CD4-positive, alpha-beta T cell (primary cell): ENCODE results near the gene TSHZ2. TPM values are rescaled to one million over a fixed set of nuclear protein-coding genes. Genes with fewer than 3 reads are reported as not detected.

Experiments used
- ATAC-seq: fragments of 200-7000 bp; cut with Tn5 transposase; one replicate; pipeline ENCODE4 v1.10.0; 2022; ENCODE audit warnings: mild to moderate bottlenecking; ENCODE audit not compliant: poor library complexity
- CTCF ChIA-PET: fragments of 350-600 bp; sonication (Branson Sonifier 250); formaldehyde crosslinking; loops from one replicate; lab custom pipeline; 2021; ENCODE audit warnings: antibody characterized with exemption, inconsistent platforms; lab: Charles Lee
- POLR2A ChIA-PET: fragments of 350-600 bp; sonication (Branson Sonifier 250); formaldehyde crosslinking; loops from one replicate; lab custom pipeline; 2021; ENCODE audit warnings: antibody characterized with exemption, inconsistent platforms; lab: Charles Lee
- DNase-seq, 14 experiments: peaks; one replicate each; pipeline ENCODE4 v3.0.0-alpha.2; 2013 to 2020; ENCODE audit warnings: mixed read lengths in 2 of 14
- H3K27ac ChIP-seq, 2 donors: one replicate each; pipeline versions ENCODE4 v1.5.1 to v1.7.0; 2013; ENCODE audit warnings: low read length in 2 of 2, low read depth in 1 of 2, mild to moderate bottlenecking in 1 of 2
- H3K27me3 ChIP-seq, 2 experiments: 1 replicate in 1 of 2; 2 replicates in 1 of 2; pipeline versions ENCODE4 v1.6.1 to v1.7.0; 2013; ENCODE audit warnings: low read length in 2 of 2, control low read depth in 1 of 2, mild to moderate bottlenecking in 1 of 2, moderate library complexity in 1 of 2; ENCODE audit not compliant: insufficient read depth in 2 of 2, control insufficient read depth in 1 of 2
- H3K36me3 ChIP-seq: one replicate; pipeline ENCODE4 v1.6.1; 2013; ENCODE audit warnings: low read length, control low read depth; ENCODE audit not compliant: insufficient read depth
- H3K4me1 ChIP-seq: one replicate; pipeline ENCODE4 v1.6.1; 2013; ENCODE audit warnings: low read length, control low read depth; ENCODE audit not compliant: insufficient read depth
- H3K4me3 ChIP-seq: one replicate; pipeline ENCODE4 v1.5.1; 2013; ENCODE audit warnings: mild to moderate bottlenecking, low read length, moderate library complexity
- H3K9me3 ChIP-seq, 2 experiments: 1 replicate in 1 of 2; 2 replicates in 1 of 2; pipeline versions ENCODE4 v1.6.1 to v1.7.0; 2013; ENCODE audit warnings: low read length in 2 of 2, mild to moderate bottlenecking in 2 of 2, control low read depth in 1 of 2, moderate library complexity in 1 of 2; ENCODE audit not compliant: control insufficient read depth in 1 of 2, insufficient read depth in 1 of 2
- H3K27ac Mint-ChIP-seq: one replicate; pipeline ENCODE4 v1.8.0; 2020; ENCODE audit warnings: mixed read lengths
- H3K27me3 Mint-ChIP-seq: one replicate; pipeline ENCODE4 v1.8.0; 2021; ENCODE audit warnings: mixed read lengths
- H3K36me3 Mint-ChIP-seq: one replicate; pipeline ENCODE4 v1.8.0; 2021; ENCODE audit warnings: low read depth, mixed read lengths
- H3K4me1 Mint-ChIP-seq: one replicate; pipeline ENCODE4 v1.8.0; 2021; ENCODE audit warnings: low read depth, mixed read lengths
- H3K4me3 Mint-ChIP-seq: one replicate; pipeline ENCODE4 v1.8.0; 2020; ENCODE audit warnings: mild to moderate bottlenecking, mixed read lengths
- H3K9me3 Mint-ChIP-seq: one replicate; pipeline ENCODE4 v1.8.0; 2020; ENCODE audit warnings: mixed read lengths
- CTCF ChIP-seq: fragments of 200-600 bp; IDR thresholded peaks from one replicate; pipeline ENCODE4 v1.8.0; 2022; ENCODE audit warnings: antibody characterized with exemption, mild to moderate bottlenecking
- intact Hi-C, 2 experiments: fragments of 100-400 bp; cut with DNase I in 1 of 2; cut with micrococcal nuclease in 1 of 2; formaldehyde crosslinking; loops; one replicate each; pipeline versions ENCODE4 v1.15.1 to v1.9.0; 2023 to 2025; cut with DNase I, micrococcal nuclease
- total RNA-seq, 174 experiments: library from RNA in 2 of 174; stranded (reverse) in 2 of 174; gene quantifications; one replicate each; pipeline ENCODE4 v1.2.3 and lab custom pipeline; 2021 to 2026

The TSHZ2 gene
- total RNA-seq, 2 experiments from 2014 or later: 26.1 to 27.4 TPM

- intact Hi-C loops: no loop called here
- Histone ChIP-seq H3K4me3 (no peak overlapping the region), H3K9me3 (no peaks in the 10 kb centered on the region), H3K27me3 (no peaks in the 10 kb centered on the region), H3K36me3 (no peaks in the 10 kb centered on the region), H3K4me1 (no peaks in the 10 kb centered on the region), H3K27ac (no peak overlapping the region)
- DNase-seq: no peak
- Mint-ChIP-seq H3K4me3 (no peak overlapping the region), H3K9me3 (no peaks in the 10 kb centered on the region), H3K4me1 (no peaks in the 10 kb centered on the region), H3K36me3 (no peaks in the 10 kb centered on the region), H3K27ac (no peak overlapping the region), H3K27me3 (no peaks in the 10 kb centered on the region)
- ChIA-PET POLR2A (no interaction called here), CTCF (no interaction called here)
- ATAC-seq: no peak
- TF ChIP-seq CTCF: no peak
Measured at GRCh38 chr20:52941808-52942207, 30.4 kb upstream of the TSHZ2 start.

- Mint-ChIP-seq H3K27ac (no peak overlapping the region), H3K27me3 (no peaks in the 10 kb centered on the region), H3K4me3 (no peak overlapping the region), H3K36me3 (no peaks in the 10 kb centered on the region), H3K4me1 (no peaks in the 10 kb centered on the region), H3K9me3 (no peaks in the 10 kb centered on the region)
- no peak overlapping the region for H3K27ac ChIP-seq
- CTCF ChIA-PET: no interaction called here
- H3K9me3 ChIP-seq: no peaks in the 10 kb centered on the region
- no peak for TF ChIP-seq CTCF
- intact Hi-C loops: no loop called here
- POLR2A ChIA-PET: no interaction called here
- no peaks in the 10 kb centered on the region for H3K4me1 ChIP-seq
- no peaks in the 10 kb centered on the region for H3K27me3 ChIP-seq
- no peak for DNase-seq
- no peak overlapping the region for H3K4me3 ChIP-seq
- no peak for ATAC-seq
- no peaks in the 10 kb centered on the region for H3K36me3 ChIP-seq
Measured at GRCh38 chr20:52943185-52943841, 28.8 kb upstream of the TSHZ2 start.

- intact Hi-C loops: no loop called here
- no peaks in the 10 kb centered on the region for H3K4me1 Mint-ChIP-seq
- ChIA-PET POLR2A (no interaction called here), CTCF (no interaction called here)
- DNase-seq (no peak), ATAC-seq (no peak)
- no peaks in the 10 kb centered on the region for H3K4me1 ChIP-seq
- H3K4me3 Mint-ChIP-seq: no peak overlapping the region
- no peaks in the 10 kb centered on the region for H3K27me3 Mint-ChIP-seq
- H3K9me3 ChIP-seq: no peaks in the 10 kb centered on the region
- no peak overlapping the region for H3K27ac ChIP-seq
- H3K9me3 Mint-ChIP-seq: no peaks in the 10 kb centered on the region
- no peak overlapping the region for H3K27ac Mint-ChIP-seq
- H3K4me3 ChIP-seq: no peak overlapping the region
- no peak for TF ChIP-seq CTCF
- H3K27me3 ChIP-seq: no peaks in the 10 kb centered on the region
- no peaks in the 10 kb centered on the region for H3K36me3 Mint-ChIP-seq
- no peaks in the 10 kb centered on the region for H3K36me3 ChIP-seq
Measured at GRCh38 chr20:52945268-52945667, 26.9 kb upstream of the TSHZ2 start.
